Stimulated activated CD4-positive, alpha-beta T cell treated with anti-CD3 and anti-CD28 coated beads, TNF-alpha, amount 100 ng/mL, for 1 hour (primary cell): Measurements from ENCODE around the gene RELT.
"Not testable (repeated sequence)": the region's sequence is repeated elsewhere in the genome, so short reads cannot be mapped to it uniquely, and the experiment has no call there.

Source experiments
- DNase-seq, 3 donors: peaks; one replicate each; pipeline ENCODE4 v3.0.0-alpha.2; 2020; ENCODE audit warnings: low read depth in 3 of 3, low spot score in 1 of 3

The RELT gene

GRCh38 chr11:73428227-73428626, 52.0 kb downstream of the RELT start:
- DNase-seq = no peak

GRCh38 chr11:73428699-73429098, 52.5 kb downstream of the RELT start:
- no peak for DNase-seq

GRCh38 chr11:73429121-73429750, 53.0 kb downstream of the RELT start:
- DNase-seq = no peak

GRCh38 chr11:73430326-73430725, 54.1 kb downstream of the RELT start:
- no peak for DNase-seq

DNA sequence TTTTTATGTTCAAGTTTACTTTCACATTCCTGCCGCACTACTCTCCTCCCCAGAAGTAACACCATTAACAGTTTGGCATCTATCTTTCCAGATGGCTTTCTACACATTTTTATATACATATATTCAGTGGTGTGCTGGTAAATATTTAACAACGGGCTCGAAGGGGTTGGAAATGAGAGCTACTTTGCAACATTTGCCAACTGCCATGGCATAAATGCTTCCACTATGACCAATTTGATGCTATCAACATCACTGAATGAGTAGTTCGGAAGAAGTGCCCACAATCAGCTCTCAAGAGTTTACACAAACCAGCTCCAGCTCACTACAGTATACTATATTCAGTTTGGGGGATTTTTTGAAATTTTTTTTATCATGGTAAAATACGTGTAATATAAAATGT, 55.2 kb downstream of the RELT start:
- DNase-seq = no peak

DNA sequence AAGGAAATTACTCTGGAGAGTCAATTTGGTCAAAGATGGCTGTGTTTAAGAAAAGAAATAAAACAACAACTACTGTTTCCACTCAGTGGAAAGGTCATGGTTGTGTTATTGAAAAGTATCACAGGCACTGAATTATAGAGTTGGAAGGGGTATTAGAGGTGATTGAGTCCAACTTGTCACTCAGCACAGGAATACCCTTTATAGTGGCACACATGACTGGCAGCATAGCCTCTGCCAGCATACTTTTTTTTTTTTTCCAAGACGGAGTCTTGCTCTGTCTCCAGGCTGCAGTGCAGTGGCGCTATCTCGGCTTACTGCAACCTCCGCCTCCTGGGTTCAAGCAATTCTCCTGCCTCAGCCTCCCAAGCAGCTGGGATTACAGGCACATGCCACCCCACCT, 60.7 kb downstream of the RELT start:
- DNase-seq = not testable (repeated sequence)

DNA sequence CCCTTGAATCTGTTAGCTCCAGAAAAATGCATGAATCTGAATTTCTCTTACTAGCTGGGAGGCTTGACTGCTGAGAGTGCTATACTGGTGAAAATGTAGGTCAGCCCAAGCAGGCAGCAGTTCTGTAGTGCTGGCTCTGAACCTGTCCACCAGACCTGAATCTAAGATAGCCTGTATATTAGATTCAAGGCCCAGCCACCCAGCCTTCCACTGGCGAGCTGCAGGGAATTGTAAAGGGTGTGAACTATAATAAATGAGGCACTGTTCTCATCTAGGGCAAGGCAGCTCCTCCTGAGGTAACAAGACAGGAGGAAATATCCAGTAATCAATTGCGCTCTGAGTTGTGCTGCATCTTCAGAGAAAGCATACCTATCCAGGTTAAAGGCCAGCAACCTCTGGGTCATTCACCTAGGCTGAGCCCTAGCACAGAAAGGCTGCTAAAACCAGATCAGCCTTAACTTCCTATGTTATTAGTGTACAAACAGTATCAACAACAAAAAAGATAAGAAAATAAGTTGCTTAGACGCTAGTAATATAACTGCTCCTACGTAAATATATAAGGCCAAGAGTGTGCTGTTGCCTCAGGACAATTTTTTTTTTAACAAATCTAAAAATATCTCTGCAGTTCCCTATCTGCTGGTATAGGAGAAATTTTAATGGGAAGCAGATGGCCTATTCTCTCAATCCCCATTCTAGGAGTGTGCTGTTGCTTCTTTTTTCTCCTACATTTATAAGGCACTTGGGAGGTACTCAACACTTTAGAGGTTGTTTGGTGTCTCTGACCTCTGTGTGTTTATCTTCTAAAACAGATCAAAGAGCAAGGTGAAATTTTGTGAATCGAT, 63.0 kb downstream of the RELT start:
- DNase-seq = no peak

GRCh38 chr11:73445980-73446379, 69.8 kb downstream of the RELT start:
- DNase-seq = no peak

GRCh38 chr11:73446766-73447165, 70.6 kb downstream of the RELT start:
- no peak for DNase-seq
